ENCODE measurements around the gene TOMM20. TPM values are rescaled to one million over a fixed set of nuclear protein-coding genes. Genes with fewer than 3 reads are reported as not detected.

Gene TOMM20
- total and polyA plus RNA-seq, 9 of the 15 experiments (the other 6 are each of a cell fraction or from before 2014, with no cell fraction given) = 70.6 to 334 (median 159) TPM

DNA sequence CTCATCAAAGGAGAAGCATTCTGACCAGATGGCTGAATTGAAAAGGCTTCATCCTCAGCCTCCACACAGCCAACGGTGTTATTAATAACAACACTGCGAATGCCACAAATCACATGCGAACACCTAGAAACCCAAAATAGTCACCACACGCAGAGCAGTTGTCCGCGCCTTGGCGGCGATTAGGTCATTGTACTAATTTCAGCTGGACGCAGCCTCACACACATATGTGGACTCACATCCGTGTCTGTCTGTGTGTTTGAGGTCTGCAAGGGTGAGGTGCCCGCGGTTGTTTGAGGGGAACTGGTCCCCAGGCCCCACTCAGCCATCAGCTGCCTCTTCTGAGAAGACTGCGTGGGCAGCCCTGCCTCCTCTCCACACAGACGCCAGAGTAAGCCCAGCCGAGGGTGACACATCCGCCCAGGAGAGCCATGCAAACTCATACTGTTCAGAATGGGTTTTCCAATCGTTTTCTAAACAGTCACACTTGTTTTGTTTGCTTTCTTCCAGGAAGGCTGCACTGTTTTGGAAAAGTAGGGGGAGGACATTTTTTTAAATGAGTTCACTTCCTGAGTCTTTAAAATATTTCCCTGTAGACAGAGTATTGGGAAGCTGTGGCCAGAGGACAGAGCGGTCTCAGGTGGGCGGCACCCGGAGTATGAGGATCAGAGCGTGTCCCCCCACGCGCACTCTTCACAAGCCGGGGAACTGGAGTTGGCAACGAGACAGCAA, 53.4 kb downstream of the TOMM20 start (continued):
- TF ChIP-seq, protein P1, sequence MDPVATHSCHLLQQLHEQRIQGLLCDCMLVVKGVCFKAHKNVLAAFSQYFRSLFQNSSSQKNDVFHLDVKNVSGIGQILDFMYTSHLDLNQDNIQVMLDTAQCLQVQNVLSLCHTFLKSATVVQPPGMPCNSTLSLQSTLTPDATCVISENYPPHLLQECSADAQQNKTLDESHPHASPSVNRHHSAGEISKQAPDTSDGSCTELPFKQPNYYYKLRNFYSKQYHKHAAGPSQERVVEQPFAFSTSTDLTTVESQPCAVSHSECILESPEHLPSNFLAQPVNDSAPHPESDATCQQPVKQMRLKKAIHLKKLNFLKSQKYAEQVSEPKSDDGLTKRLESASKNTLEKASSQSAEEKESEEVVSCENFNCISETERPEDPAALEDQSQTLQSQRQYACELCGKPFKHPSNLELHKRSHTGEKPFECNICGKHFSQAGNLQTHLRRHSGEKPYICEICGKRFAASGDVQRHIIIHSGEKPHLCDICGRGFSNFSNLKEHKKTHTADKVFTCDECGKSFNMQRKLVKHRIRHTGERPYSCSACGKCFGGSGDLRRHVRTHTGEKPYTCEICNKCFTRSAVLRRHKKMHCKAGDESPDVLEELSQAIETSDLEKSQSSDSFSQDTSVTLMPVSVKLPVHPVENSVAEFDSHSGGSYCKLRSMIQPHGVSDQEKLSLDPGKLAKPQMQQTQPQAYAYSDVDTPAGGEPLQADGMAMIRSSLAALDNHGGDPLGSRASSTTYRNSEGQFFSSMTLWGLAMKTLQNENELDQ (CRISPR knock-in tag; IDR thresholded peaks at IDR 0.05; ENCODE audit: borderline replicate concordance) = no peak
- TF ChIP-seq SETDB1 (IDR thresholded peaks at IDR 0.05; ENCODE audit: low read length) = no peak
- TF ChIP-seq ZNF766 (CRISPR knock-in tag; conservative IDR thresholded peaks at IDR 0.05) = peak; percentile 45; the same call in 1 of the 2 replicates
- TF ChIP-seq, protein P2, sequence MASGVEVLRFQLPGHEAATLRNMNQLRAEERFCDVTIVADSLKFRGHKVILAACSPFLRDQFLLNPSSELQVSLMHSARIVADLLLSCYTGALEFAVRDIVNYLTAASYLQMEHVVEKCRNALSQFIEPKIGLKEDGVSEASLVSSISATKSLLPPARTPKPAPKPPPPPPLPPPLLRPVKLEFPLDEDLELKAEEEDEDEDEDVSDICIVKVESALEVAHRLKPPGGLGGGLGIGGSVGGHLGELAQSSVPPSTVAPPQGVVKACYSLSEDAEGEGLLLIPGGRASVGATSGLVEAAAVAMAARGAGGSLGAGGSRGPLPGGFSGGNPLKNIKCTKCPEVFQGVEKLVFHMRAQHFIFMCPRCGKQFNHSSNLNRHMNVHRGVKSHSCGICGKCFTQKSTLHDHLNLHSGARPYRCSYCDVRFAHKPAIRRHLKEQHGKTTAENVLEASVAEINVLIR (CRISPR knock-in tag; IDR thresholded peaks at IDR 0.05) = no peak
- TF ChIP-seq, protein P3, sequence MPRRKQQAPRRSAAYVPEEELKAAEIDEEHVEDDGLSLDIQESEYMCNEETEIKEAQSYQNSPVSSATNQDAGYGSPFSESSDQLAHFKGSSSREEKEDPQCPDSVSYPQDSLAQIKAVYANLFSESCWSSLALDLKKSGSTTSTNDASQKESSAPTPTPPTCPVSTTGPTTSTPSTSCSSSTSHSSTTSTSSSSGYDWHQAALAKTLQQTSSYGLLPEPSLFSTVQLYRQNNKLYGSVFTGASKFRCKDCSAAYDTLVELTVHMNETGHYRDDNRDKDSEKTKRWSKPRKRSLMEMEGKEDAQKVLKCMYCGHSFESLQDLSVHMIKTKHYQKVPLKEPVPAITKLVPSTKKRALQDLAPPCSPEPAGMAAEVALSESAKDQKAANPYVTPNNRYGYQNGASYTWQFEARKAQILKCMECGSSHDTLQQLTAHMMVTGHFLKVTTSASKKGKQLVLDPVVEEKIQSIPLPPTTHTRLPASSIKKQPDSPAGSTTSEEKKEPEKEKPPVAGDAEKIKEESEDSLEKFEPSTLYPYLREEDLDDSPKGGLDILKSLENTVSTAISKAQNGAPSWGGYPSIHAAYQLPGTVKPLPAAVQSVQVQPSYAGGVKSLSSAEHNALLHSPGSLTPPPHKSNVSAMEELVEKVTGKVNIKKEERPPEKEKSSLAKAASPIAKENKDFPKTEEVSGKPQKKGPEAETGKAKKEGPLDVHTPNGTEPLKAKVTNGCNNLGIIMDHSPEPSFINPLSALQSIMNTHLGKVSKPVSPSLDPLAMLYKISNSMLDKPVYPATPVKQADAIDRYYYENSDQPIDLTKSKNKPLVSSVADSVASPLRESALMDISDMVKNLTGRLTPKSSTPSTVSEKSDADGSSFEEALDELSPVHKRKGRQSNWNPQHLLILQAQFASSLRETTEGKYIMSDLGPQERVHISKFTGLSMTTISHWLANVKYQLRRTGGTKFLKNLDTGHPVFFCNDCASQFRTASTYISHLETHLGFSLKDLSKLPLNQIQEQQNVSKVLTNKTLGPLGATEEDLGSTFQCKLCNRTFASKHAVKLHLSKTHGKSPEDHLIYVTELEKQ (CRISPR knock-in tag; IDR thresholded peaks at IDR 0.05) = no peak
- no peak for TF ChIP-seq ZNF316 (IDR thresholded peaks at IDR 0.05)
- TF ChIP-seq, protein P4, sequence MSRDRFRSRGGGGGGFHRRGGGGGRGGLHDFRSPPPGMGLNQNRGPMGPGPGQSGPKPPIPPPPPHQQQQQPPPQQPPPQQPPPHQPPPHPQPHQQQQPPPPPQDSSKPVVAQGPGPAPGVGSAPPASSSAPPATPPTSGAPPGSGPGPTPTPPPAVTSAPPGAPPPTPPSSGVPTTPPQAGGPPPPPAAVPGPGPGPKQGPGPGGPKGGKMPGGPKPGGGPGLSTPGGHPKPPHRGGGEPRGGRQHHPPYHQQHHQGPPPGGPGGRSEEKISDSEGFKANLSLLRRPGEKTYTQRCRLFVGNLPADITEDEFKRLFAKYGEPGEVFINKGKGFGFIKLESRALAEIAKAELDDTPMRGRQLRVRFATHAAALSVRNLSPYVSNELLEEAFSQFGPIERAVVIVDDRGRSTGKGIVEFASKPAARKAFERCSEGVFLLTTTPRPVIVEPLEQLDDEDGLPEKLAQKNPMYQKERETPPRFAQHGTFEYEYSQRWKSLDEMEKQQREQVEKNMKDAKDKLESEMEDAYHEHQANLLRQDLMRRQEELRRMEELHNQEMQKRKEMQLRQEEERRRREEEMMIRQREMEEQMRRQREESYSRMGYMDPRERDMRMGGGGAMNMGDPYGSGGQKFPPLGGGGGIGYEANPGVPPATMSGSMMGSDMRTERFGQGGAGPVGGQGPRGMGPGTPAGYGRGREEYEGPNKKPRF (IDR thresholded peaks at IDR 0.05; ENCODE audit: low read depth, low read length) = no peak
- TF ChIP-seq ZNF124 (CRISPR knock-in tag; IDR thresholded peaks at IDR 0.05) = no peak
- no peak for TF ChIP-seq POLR2A (conservative IDR thresholded peaks at IDR 0.05)
- TF ChIP-seq, protein P5, sequence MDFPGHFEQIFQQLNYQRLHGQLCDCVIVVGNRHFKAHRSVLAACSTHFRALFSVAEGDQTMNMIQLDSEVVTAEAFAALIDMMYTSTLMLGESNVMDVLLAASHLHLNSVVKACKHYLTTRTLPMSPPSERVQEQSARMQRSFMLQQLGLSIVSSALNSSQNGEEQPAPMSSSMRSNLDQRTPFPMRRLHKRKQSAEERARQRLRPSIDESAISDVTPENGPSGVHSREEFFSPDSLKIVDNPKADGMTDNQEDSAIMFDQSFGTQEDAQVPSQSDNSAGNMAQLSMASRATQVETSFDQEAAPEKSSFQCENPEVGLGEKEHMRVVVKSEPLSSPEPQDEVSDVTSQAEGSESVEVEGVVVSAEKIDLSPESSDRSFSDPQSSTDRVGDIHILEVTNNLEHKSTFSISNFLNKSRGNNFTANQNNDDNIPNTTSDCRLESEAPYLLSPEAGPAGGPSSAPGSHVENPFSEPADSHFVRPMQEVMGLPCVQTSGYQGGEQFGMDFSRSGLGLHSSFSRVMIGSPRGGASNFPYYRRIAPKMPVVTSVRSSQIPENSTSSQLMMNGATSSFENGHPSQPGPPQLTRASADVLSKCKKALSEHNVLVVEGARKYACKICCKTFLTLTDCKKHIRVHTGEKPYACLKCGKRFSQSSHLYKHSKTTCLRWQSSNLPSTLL (IDR thresholded peaks at IDR 0.05) = no peak
- TF ChIP-seq, protein P6, sequence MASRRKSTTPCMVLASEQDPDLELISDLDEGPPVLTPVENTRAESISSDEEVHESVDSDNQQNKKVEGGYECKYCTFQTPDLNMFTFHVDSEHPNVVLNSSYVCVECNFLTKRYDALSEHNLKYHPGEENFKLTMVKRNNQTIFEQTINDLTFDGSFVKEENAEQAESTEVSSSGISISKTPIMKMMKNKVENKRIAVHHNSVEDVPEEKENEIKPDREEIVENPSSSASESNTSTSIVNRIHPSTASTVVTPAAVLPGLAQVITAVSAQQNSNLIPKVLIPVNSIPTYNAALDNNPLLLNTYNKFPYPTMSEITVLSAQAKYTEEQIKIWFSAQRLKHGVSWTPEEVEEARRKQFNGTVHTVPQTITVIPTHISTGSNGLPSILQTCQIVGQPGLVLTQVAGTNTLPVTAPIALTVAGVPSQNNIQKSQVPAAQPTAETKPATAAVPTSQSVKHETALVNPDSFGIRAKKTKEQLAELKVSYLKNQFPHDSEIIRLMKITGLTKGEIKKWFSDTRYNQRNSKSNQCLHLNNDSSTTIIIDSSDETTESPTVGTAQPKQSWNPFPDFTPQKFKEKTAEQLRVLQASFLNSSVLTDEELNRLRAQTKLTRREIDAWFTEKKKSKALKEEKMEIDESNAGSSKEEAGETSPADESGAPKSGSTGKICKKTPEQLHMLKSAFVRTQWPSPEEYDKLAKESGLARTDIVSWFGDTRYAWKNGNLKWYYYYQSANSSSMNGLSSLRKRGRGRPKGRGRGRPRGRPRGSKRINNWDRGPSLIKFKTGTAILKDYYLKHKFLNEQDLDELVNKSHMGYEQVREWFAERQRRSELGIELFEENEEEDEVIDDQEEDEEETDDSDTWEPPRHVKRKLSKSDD (conservative IDR thresholded peaks at IDR 0.05; ENCODE audit: low read length) = no peak
